A673 (cell line): Measurements from ENCODE around the gene GIMD1. TPM values are rescaled to one million over a fixed set of nuclear protein-coding genes. Genes with fewer than 3 reads are reported as not detected.

Source experiments
- BruUV-seq: library from RNA; stranded (reverse); fragments of 400-500 nt; replicated peaks from 2 replicates; lab custom pipeline; 2021; lab: Mats Ljungman, UMichigan
- CTCF ChIA-PET: fragments of 300-600 bp; sonication (Branson Sonifier 250); formaldehyde crosslinking; loops from one replicate; lab custom pipeline; 2022; ENCODE audit warnings: antibody characterized with exemption; lab: Charles Lee
- POLR2A ChIA-PET: fragments of 300-600 bp; sonication (Branson Sonifier 250); formaldehyde crosslinking; loops from one replicate; lab custom pipeline; 2022; ENCODE audit warnings: antibody characterized with exemption; ENCODE audit not compliant: low non-redundant PET; lab: Charles Lee
- DNase-seq: peaks from one replicate; pipeline ENCODE4 v3.0.0-alpha.2; 2015; ENCODE audit warnings: low spot score
- H3K27ac ChIP-seq: fragments of 200-600 bp; sonication (generic); 2 replicates; pipeline ENCODE4 v1.5.1; 2016; ENCODE audit warnings: mixed run types, low read depth, mild to moderate bottlenecking, mixed read lengths, antibody characterized with exemption, low read length; ENCODE audit not compliant: poor library complexity, severe bottlenecking
- H3K27me3 ChIP-seq: fragments of 200-600 bp; sonication (generic); replicated peaks from 2 replicates; pipeline ENCODE4 v1.6.1; 2017; ENCODE audit warnings: mixed run types, low read depth, mild to moderate bottlenecking, mixed read lengths, antibody characterized with exemption, low read length; ENCODE audit not compliant: insufficient read depth, poor library complexity
- H3K36me3 ChIP-seq: fragments of 200-600 bp; sonication (generic); 2 replicates; pipeline ENCODE4 v1.6.1; 2016; ENCODE audit warnings: mixed run types, mild to moderate bottlenecking, mixed read lengths, antibody characterized with exemption, low read length; ENCODE audit not compliant: insufficient read depth, poor library complexity, severe bottlenecking
- H3K4me1 ChIP-seq: fragments of 200-600 bp; sonication (generic); 2 replicates; pipeline ENCODE4 v1.6.1; 2017; ENCODE audit warnings: mixed run types, mild to moderate bottlenecking, mixed read lengths, antibody characterized with exemption, low read length; ENCODE audit not compliant: insufficient read depth, poor library complexity, severe bottlenecking
- H3K4me3 ChIP-seq: fragments of 200-600 bp; sonication (generic); 2 replicates; pipeline ENCODE4 v1.5.1; 2016; ENCODE audit warnings: low read depth, mixed run types, mild to moderate bottlenecking, mixed read lengths, low read length; ENCODE audit not compliant: poor library complexity, severe bottlenecking
- H3K9me3 ChIP-seq: fragments of 200-600 bp; sonication (generic); 2 replicates; pipeline ENCODE4 v1.6.1; 2016; ENCODE audit warnings: mixed run types, low read depth, mild to moderate bottlenecking, mixed read lengths, antibody characterized with exemption, low read length; ENCODE audit not compliant: poor library complexity, severe bottlenecking
- CTCF ChIP-seq: fragments of 300-800, 200-600 bp; sonication (generic); conservative IDR thresholded peaks from 2 replicates; pipeline ENCODE4 v1.5.1; 2017; ENCODE audit warnings: low read depth, mild to moderate bottlenecking, antibody characterized with exemption, low read length, moderate library complexity, mixed read lengths
- EZH2 ChIP-seq: fragments of 200-600 bp; sonication (generic); IDR thresholded peaks from 2 replicates; pipeline ENCODE4 v1.6.1; 2017; ENCODE audit warnings: borderline replicate concordance, low read depth, mild to moderate bottlenecking, mixed read lengths, antibody characterized with exemption, low read length; ENCODE audit not compliant: poor library complexity, severe bottlenecking
- intact Hi-C: fragments of 100-400 bp; cut with micrococcal nuclease; formaldehyde crosslinking; loops from one replicate; pipeline ENCODE4 v1.10.0; 2022; ENCODE audit not compliant: unreplicated experiment
- total RNA-seq: library from RNA; stranded (reverse); gene quantifications from 2 replicates; pipeline ENCODE4 v1.2.3, GENCODE V29; 2021

GIMD1 gene
- total RNA-seq, 1 experiment from 2014 or later = not detected

DNA sequence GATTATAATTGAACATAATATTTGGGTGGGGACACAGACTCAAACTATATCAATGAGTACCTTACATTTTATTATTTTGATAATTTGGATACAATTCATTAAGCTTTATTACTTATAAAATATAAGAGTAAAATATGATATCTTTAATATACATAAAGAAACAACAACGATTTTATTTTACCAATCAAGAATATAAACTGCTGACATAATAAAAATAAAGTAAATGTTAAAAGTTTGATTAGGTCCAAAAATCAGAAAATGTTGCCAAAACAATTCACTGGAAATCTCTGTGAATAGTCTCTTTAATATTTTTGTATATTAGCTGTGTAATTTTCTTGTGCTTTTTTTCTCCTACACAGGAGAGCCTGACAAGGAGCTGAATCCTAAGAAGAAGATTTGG is 21.4 kb downstream of the GIMD1 start:
- ChIA-PET CTCF (no interaction called here), POLR2A (no interaction called here)
- intact Hi-C loops = no loop called here
- Histone ChIP-seq H3K4me1 (peaks cover 12% of the 10 kb centered on the region), H3K27me3 (no peaks in the 10 kb centered on the region), H3K27ac (no peak overlapping the region), H3K4me3 (no peak overlapping the region), H3K9me3 (no peaks in the 10 kb centered on the region), H3K36me3 (peaks cover 16% of the 10 kb centered on the region)
- no peak for DNase-seq
- no TSS peak for BruUV-seq
- TF ChIP-seq CTCF = no peak
- TF ChIP-seq EZH2 = no peak

- Histone ChIP-seq H3K36me3 (peaks cover 26% of the 10 kb centered on the region), H3K27me3 (no peaks in the 10 kb centered on the region), H3K4me3 (no peak overlapping the region), H3K9me3 (no peaks in the 10 kb centered on the region), H3K27ac (no peak overlapping the region), H3K4me1 (peaks cover 12% of the 10 kb centered on the region)
- ChIA-PET CTCF (no interaction called here), POLR2A (interaction anchor here (0.6 kb wide), 1 partner anchor 21 kb away, joined by 5 read pairs; no protein-coding TSS in a partner anchor)
- peak; percentile 6 for DNase-seq
- no TSS peak for BruUV-seq
- intact Hi-C loops = no loop called here
- TF ChIP-seq CTCF (no peak), EZH2 (no peak)
Measured at GRCh38 chr4:106344647-106344970, 24.0 kb downstream of the GIMD1 start.

DNA sequence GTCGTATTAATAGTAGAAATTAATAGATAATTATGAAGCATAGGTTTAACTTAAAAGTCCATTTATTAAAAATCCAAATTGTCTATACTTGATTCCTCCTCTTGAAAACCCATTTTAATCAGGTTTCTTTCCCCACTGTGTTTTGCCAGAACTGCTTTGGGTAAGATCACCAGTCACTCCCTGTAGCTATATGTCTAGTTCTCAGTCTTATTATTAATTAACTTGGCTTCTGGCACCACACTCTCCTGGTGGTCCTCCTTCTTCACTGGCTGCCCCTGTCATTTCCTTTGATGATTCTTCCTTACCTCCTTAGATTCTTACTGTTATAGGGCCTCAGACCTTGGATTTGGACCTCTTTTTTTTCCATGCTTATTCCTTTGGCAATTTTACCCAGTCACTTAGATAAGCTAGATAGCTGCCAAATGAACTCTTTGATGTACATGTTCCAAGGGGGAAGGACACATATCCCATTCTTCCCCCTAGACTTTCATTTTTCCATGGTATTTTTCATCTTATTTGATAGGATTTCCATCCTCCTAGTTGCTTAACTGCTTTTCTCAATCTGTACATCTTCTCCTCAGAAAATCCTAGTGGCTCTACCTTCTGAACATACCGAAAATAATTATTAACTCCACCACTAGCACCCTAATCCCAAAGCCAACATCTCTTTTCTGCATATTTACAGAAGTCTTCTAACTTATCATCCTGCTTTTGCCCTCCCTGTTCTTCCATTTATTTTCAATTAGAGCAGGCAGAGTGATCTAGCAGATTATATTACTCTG is 24.5 kb downstream of the GIMD1 start:
- intact Hi-C loops = no loop called here
- Histone ChIP-seq H3K4me1 (peaks cover 12% of the 10 kb centered on the region), H3K27ac (no peak overlapping the region), H3K27me3 (no peaks in the 10 kb centered on the region), H3K4me3 (no peak overlapping the region), H3K9me3 (no peaks in the 10 kb centered on the region), H3K36me3 (peaks cover 30% of the 10 kb centered on the region)
- TF ChIP-seq EZH2 (no peak), CTCF (no peak)
- CTCF ChIA-PET = no interaction called here
- BruUV-seq = no TSS peak
- POLR2A ChIA-PET = no interaction called here
- DNase-seq = no peak
